Measurements from ENCODE around the gene IQSEC1. TPM values are rescaled to one million over a fixed set of nuclear protein-coding genes. Genes with fewer than 3 reads are reported as not detected.

IQSEC1 gene
- polyA plus RNA-seq, 1 donor (not counting 4 experiments of a cell fraction or from before 2014, with no cell fraction given): 2.8 TPM

GRCh38 chr3:13044496-13045240 is 28.6 kb downstream of the IQSEC1 start:
- no peak for FAIRE-seq

DNA sequence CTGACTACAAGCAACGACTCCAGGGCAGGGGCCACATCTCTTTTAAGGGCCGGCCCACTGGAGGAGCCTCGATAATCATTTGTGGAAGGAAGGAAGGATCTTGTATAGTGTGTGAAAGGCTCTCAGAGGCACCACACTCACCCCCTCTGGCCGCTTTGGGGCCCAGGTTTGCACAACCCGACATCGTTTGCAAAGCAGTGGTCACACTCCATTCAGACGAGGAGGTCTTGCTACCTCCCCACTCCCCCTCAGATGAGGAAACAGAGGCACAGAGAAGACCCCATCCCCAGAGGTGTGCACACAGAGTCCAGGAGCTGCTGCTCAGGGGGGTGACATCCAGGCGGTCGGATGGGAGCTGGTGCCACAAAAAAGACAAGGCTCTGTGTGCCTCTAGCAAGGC is 29.6 kb downstream of the IQSEC1 start:
- no peak for DNase-seq (ENCODE audit: low read depth, low spot score)
- H3K9ac ChIP-seq (ENCODE audit: control insufficient read depth, extremely low read depth, insufficient read depth, low read length): no peak overlapping the region
- dilution Hi-C loops (cut with MboI; ENCODE audit: extremely low pct_ligation_motif_present, low sequenced_read_pairs): no loop called here
- H3K4me3 ChIP-seq (ENCODE audit: control insufficient read depth in 2 of 3, extremely low read depth in 1 of 3, insufficient read depth in 2 of 3, low read depth in 1 of 3, low read length in 3 of 3): no peak overlapping the region
- TF ChIP-seq CTCF (optimal IDR thresholded peaks at IDR 0.05 in 1 of 3, IDR thresholded peaks at IDR 0.05 in 1 of 3, conservative IDR thresholded peaks at IDR 0.05 in 1 of 3; ENCODE audit: extremely low read depth in 1 of 3, insufficient read depth in 2 of 3, low read length in 3 of 3) (no peak), EZH2 (IDR thresholded peaks at IDR 0.05; ENCODE audit: low read length) (no peak)
- no peaks in the 10 kb centered on the region for H3K9me1 ChIP-seq (ENCODE audit: control insufficient read depth, extremely low read depth, insufficient read depth, low read length)
- no peak for FAIRE-seq
- no peak overlapping the region for H2AFZ ChIP-seq (ENCODE audit: control insufficient read depth, low read length)
- peaks cover 10% of the 10 kb centered on the region for H3K27me3 ChIP-seq (ENCODE audit: control insufficient read depth, extremely low read depth, insufficient read depth, low read length)
- no peaks in the 10 kb centered on the region for H3K79me2 ChIP-seq (ENCODE audit: control insufficient read depth, insufficient read depth, low read length)
- H4K20me1 ChIP-seq (ENCODE audit: control insufficient read depth, extremely low read depth, insufficient read depth, low read length): no peaks in the 10 kb centered on the region
- H3K4me2 ChIP-seq (ENCODE audit: control insufficient read depth, extremely low read depth, insufficient read depth, low read depth, low read length): no peak overlapping the region
- H3K9me3 ChIP-seq (ENCODE audit: control insufficient read depth, low read depth, low read length): no peaks in the 10 kb centered on the region
- H3K4me1 ChIP-seq (ENCODE audit: control insufficient read depth, extremely low read depth, insufficient read depth, low read length): no peaks in the 10 kb centered on the region
- no peaks in the 10 kb centered on the region for H3K36me3 ChIP-seq (ENCODE audit: control insufficient read depth in 2 of 2, extremely low read depth in 1 of 2, insufficient read depth in 2 of 2, low read length in 2 of 2)
- no peak overlapping the region for H3K27ac ChIP-seq (ENCODE audit: control insufficient read depth, insufficient read depth, low read length)

More at GRCh38 chr3:13044496-13045240, 28.6 kb downstream of the IQSEC1 start:
- H3K79me2 ChIP-seq (ENCODE audit: control insufficient read depth, insufficient read depth, low read length): no peaks in the 10 kb centered on the region
- dilution Hi-C loops (cut with MboI; ENCODE audit: extremely low pct_ligation_motif_present, low sequenced_read_pairs): no loop called here
- no peak overlapping the region for H3K4me2 ChIP-seq (ENCODE audit: control insufficient read depth, extremely low read depth, insufficient read depth, low read depth, low read length)
- no peaks in the 10 kb centered on the region for H4K20me1 ChIP-seq (ENCODE audit: control insufficient read depth, extremely low read depth, insufficient read depth, low read length)
- H3K4me1 ChIP-seq (ENCODE audit: control insufficient read depth, extremely low read depth, insufficient read depth, low read length): no peaks in the 10 kb centered on the region
- no peak for DNase-seq (ENCODE audit: low read depth, low spot score)
- no peaks in the 10 kb centered on the region for H3K9me3 ChIP-seq (ENCODE audit: control insufficient read depth, low read depth, low read length)
- no peaks in the 10 kb centered on the region for H3K9me1 ChIP-seq (ENCODE audit: control insufficient read depth, extremely low read depth, insufficient read depth, low read length)
- no peak overlapping the region for H3K27ac ChIP-seq (ENCODE audit: control insufficient read depth, insufficient read depth, low read length)
- H3K4me3 ChIP-seq (ENCODE audit: control insufficient read depth in 2 of 3, extremely low read depth in 1 of 3, insufficient read depth in 2 of 3, low read depth in 1 of 3, low read length in 3 of 3): no peak overlapping the region
- H3K36me3 ChIP-seq (ENCODE audit: control insufficient read depth in 2 of 2, extremely low read depth in 1 of 2, insufficient read depth in 2 of 2, low read length in 2 of 2): no peaks in the 10 kb centered on the region
- no peak for TF ChIP-seq CTCF (optimal IDR thresholded peaks at IDR 0.05 in 1 of 3, IDR thresholded peaks at IDR 0.05 in 1 of 3, conservative IDR thresholded peaks at IDR 0.05 in 1 of 3; ENCODE audit: extremely low read depth in 1 of 3, insufficient read depth in 2 of 3, low read length in 3 of 3)
- TF ChIP-seq EZH2 (IDR thresholded peaks at IDR 0.05; ENCODE audit: low read length): no peak
- peaks cover 4% of the 10 kb centered on the region for H3K27me3 ChIP-seq (ENCODE audit: control insufficient read depth, extremely low read depth, insufficient read depth, low read length)
- H3K9ac ChIP-seq (ENCODE audit: control insufficient read depth, extremely low read depth, insufficient read depth, low read length): no peak overlapping the region
- H2AFZ ChIP-seq (ENCODE audit: control insufficient read depth, low read length): no peak overlapping the region
